ENCODE measurements around the gene EPRS1. TPM values are rescaled to one million over a fixed set of nuclear protein-coding genes. Genes with fewer than 3 reads are reported as not detected.

EPRS1 gene
- total and polyA plus RNA-seq, 2 of the 13 experiments (the other 11 are each of a cell fraction or from before 2014, with no cell fraction given) = 86.1 to 124 TPM

DNA sequence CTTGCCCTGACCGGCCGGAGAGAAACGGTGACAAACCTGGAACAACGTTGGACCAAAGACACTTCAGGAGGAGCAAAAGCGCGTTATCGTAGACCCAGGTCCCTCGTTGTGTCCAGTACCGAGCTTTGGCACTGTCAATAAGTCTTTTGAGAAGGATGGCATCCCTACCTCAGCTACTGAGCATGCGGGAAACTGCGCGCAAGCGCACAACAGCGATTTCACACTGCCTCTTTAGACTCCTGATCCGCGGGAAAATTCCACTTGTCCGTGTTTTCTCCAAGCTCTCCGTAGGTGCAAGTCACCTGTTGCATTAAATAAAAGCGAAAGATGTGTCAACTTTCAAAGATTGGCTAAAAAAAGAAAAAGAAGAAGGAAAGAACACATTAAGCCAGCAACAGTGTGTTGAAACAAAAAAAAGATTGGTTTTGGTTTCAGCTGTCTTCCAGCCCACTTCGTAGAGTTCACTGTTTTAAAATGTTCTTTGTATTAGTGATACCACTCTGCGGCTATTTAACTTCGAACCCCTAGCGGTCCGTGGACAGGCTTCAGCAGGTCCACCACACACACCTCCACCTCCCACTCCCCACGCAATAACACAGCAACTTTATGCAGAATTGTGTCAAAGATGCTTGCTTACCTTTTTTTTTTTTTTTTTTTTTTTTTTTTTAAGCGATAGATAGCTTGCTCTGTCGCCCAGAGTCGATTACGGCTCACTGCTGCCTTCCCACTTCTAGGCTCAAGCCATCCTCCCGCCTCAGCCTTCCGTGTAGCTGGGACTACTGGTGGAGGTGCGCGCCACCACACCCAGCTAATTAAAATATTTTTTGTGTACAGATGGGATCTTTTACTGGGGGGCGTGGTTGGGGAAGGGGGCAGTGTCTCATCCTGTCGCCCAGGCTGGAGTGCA, 43.6 kb upstream of the EPRS1 start, which contains the start of gene BPNT1 (continued):
- TF ChIP-seq, protein P1, sequence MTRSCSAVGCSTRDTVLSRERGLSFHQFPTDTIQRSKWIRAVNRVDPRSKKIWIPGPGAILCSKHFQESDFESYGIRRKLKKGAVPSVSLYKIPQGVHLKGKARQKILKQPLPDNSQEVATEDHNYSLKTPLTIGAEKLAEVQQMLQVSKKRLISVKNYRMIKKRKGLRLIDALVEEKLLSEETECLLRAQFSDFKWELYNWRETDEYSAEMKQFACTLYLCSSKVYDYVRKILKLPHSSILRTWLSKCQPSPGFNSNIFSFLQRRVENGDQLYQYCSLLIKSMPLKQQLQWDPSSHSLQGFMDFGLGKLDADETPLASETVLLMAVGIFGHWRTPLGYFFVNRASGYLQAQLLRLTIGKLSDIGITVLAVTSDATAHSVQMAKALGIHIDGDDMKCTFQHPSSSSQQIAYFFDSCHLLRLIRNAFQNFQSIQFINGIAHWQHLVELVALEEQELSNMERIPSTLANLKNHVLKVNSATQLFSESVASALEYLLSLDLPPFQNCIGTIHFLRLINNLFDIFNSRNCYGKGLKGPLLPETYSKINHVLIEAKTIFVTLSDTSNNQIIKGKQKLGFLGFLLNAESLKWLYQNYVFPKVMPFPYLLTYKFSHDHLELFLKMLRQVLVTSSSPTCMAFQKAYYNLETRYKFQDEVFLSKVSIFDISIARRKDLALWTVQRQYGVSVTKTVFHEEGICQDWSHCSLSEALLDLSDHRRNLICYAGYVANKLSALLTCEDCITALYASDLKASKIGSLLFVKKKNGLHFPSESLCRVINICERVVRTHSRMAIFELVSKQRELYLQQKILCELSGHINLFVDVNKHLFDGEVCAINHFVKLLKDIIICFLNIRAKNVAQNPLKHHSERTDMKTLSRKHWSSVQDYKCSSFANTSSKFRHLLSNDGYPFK (CRISPR knock-in tag; IDR thresholded peaks at IDR 0.05; ENCODE audit: borderline replicate concordance) = peak; percentile 98
- TF ChIP-seq ZNF232 (CRISPR knock-in tag; IDR thresholded peaks at IDR 0.05; ENCODE audit: borderline replicate concordance) (peak; percentile 51; the same call in 1 of the 2 replicates), ZNF282 (IDR thresholded peaks at IDR 0.05; ENCODE audit: partially characterized antibody) (no peak), KMT2B (CRISPR knock-in tag; IDR thresholded peaks at IDR 0.05) (peak; percentile 88), ISX (CRISPR knock-in tag; conservative IDR thresholded peaks at IDR 0.05) (no peak), ZNF850 (CRISPR knock-in tag; conservative IDR thresholded peaks at IDR 0.05) (no peak), RAD21 (CRISPR knock-in tag; IDR thresholded peaks at IDR 0.05) (no peak), ZNF589 (CRISPR knock-in tag; conservative IDR thresholded peaks at IDR 0.05) (no peak), PCBP2 (optimal IDR thresholded peaks at IDR 0.05; ENCODE audit: low read depth, low read length, poor library complexity, severe bottlenecking) (no peak), ZNF782 (CRISPR knock-in tag; IDR thresholded peaks at IDR 0.05; ENCODE audit: borderline replicate concordance) (no peak), ZNF773 (CRISPR knock-in tag; IDR thresholded peaks at IDR 0.05; ENCODE audit: borderline replicate concordance) (no peak), ZNF672 (CRISPR knock-in tag; IDR thresholded peaks at IDR 0.05) (no peak), KLF13 (CRISPR knock-in tag; IDR thresholded peaks at IDR 0.05) (no peak), ZBTB7B (CRISPR knock-in tag; IDR thresholded peaks at IDR 0.05) (peak; percentile 27; the same call in 1 of the 2 replicates)
- TF ChIP-seq, protein P2, sequence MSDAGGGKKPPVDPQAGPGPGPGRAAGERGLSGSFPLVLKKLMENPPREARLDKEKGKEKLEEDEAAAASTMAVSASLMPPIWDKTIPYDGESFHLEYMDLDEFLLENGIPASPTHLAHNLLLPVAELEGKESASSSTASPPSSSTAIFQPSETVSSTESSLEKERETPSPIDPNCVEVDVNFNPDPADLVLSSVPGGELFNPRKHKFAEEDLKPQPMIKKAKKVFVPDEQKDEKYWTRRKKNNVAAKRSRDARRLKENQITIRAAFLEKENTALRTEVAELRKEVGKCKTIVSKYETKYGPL (CRISPR knock-in tag; IDR thresholded peaks at IDR 0.05) = 0 out of 2 replicates have a peak, but pooled peaks have one; percentile 35
- TF ChIP-seq, protein P3, sequence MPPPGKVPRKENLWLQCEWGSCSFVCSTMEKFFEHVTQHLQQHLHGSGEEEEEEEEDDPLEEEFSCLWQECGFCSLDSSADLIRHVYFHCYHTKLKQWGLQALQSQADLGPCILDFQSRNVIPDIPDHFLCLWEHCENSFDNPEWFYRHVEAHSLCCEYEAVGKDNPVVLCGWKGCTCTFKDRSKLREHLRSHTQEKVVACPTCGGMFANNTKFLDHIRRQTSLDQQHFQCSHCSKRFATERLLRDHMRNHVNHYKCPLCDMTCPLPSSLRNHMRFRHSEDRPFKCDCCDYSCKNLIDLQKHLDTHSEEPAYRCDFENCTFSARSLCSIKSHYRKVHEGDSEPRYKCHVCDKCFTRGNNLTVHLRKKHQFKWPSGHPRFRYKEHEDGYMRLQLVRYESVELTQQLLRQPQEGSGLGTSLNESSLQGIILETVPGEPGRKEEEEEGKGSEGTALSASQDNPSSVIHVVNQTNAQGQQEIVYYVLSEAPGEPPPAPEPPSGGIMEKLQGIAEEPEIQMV (CRISPR knock-in tag; IDR thresholded peaks at IDR 0.05; ENCODE audit: low read depth) = no peak
- TF ChIP-seq, protein P4, sequence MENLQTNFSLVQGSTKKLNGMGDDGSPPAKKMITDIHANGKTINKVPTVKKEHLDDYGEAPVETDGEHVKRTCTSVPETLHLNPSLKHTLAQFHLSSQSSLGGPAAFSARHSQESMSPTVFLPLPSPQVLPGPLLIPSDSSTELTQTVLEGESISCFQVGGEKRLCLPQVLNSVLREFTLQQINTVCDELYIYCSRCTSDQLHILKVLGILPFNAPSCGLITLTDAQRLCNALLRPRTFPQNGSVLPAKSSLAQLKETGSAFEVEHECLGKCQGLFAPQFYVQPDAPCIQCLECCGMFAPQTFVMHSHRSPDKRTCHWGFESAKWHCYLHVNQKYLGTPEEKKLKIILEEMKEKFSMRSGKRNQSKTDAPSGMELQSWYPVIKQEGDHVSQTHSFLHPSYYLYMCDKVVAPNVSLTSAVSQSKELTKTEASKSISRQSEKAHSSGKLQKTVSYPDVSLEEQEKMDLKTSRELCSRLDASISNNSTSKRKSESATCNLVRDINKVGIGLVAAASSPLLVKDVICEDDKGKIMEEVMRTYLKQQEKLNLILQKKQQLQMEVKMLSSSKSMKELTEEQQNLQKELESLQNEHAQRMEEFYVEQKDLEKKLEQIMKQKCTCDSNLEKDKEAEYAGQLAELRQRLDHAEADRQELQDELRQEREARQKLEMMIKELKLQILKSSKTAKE (CRISPR knock-in tag; IDR thresholded peaks at IDR 0.05; ENCODE audit: borderline replicate concordance) = no peak
- TF ChIP-seq, protein P5, sequence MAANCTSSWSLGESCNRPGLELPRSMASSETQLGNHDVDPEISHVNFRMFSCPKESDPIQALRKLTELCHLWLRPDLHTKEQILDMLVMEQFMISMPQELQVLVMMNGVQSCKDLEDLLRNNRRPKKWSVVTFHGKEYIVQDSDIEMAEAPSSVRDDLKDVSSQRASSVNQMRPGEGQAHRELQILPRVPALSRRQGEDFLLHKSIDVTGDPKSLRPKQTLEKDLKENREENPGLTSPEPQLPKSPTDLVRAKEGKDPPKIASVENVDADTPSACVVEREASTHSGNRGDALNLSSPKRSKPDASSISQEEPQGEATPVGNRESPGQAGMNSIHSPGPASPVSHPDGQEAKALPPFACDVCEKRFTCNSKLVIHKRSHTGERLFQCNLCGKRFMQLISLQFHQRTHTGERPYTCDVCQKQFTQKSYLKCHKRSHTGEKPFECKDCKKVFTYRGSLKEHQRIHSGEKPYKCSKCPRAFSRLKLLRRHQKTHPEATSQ (CRISPR knock-in tag; IDR thresholded peaks at IDR 0.05; ENCODE audit: borderline replicate concordance) = peak; percentile 57; the same call in 1 of the 2 replicates
- TF ChIP-seq, protein P6, sequence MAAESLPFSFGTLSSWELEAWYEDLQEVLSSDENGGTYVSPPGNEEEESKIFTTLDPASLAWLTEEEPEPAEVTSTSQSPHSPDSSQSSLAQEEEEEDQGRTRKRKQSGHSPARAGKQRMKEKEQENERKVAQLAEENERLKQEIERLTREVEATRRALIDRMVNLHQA (CRISPR knock-in tag; IDR thresholded peaks at IDR 0.05) = no peak
